NCI-H1105 treated with DMSO at 0.1 percent for 48 hours (cell line): Measurements from ENCODE around the gene FRMD8.

Source experiments
- DNase-seq: peaks from one replicate; lab custom pipeline; 2025; lab: John Stamatoyannopoulos, UW

FRMD8 gene

DNA sequence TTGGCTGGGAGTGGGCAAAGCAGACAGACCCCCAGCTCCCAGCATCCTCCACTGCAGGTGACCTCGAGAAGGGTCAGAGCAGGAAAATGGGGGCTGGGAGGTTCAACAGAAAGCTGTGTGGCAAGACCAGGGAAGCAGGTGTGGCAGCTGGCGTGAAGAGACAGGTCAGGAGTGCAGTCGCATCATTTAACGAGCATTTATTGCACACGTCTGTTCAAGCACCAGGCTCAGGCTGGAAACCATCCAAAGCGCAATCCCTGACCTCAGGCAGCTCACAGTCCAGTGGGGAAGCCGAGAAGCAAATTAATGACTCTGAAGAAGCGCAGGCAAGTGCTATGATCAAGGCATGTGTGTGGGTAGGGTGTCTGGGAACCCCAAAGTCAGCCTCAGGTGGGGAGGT lies 11.4 kb upstream of the FRMD8 start:
- DNase-seq = no peak

DNA sequence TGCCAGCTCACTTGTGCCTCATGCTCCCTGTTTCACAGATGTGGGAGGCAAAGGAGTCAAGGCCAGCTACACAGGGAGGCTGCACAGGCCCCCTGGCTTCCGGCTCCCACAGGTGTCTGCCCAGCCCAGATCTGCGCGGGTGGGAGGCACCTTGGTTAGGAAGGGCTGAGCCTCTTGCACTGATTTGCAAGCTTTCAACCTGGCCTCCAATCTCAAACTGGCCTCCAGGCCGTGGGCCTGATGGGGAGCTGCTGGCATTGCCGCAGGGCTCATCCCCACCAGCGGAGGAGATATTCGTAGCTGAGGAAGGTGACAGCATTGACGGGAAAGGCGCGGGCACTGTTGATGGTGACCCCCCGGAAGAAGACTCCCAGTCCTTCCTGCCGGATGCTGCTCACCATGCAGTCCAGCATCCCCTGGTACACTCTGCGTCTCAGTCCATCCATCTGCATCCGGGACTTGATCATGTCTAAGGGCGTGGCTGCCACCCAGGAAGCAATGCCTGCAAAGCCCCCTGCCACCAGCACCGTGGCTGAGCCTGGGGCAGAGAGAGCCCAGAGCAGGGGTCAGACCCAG lies 10.2 kb upstream of the FRMD8 start:
- DNase-seq = no peak

DNA sequence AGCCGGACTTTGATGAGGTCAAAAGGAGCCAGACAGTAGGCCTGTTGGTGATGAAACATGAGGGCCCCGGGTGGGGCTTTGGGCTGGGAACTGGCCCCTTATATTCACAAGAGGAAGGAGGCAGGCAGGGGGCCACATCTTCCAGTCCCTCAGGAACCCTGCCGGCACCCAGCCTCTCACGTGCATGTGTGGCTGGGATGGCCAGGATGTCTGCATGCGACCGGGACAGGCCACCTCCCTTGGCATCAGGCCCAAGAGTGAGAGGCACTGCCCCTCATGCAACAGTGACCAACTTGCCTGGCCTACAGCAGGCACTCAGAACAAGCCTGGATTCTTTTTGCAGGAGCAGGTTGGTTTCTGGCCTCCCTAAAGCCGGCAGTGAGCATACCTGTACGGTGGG lies 9.4 kb upstream of the FRMD8 start:
- DNase-seq = no peak

GRCh38 chr11:65377777-65378176 lies 8.7 kb upstream of the FRMD8 start:
- no peak for DNase-seq

GRCh38 chr11:65378208-65378927 lies 8.1 kb upstream of the FRMD8 start:
- DNase-seq = no peak

- no peak for DNase-seq
These were observed 7.4 kb upstream of the FRMD8 start for GRCh38 chr11:65378928-65379638.

DNA sequence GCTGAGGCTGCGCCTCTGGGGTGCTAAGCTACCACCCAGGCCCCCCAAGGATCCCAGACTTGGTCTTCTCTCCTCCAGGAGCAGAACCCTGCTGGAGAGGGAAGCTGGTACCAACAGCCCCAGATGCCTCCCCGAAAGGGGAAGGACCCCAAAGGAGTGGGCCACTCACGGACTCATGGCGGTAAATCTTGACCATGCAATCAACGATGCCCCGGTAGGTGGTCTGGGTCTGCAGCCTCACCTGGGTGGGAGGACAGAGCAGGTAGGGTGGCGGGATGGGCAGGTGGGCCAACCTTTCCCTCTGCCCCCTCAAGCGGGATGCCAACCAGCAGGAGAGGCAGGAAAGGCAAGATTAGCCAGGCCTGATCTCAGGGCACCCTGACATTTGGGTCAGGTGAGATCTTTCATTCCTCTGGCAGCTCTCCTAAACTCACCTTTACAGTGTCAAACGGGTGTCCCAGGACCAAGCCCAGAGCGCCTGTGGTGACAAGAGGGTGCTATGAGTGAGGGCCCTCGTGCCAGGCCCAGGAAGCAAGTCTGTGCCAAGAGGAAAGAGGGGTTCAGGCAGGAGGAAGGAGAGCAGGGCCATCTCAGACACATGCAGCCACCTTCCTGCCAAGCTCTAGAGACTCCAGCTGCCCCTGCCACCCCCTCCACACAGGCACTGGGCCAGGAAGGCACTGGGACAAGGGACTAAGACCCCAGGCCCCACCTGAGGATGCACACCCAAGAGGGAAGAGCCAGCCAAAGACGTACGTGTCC lies 6.6 kb upstream of the FRMD8 start:
- DNase-seq = no peak

- DNase-seq = no peak
These were observed 5.8 kb upstream of the FRMD8 start for GRCh38 chr11:65380460-65381119.

DNA sequence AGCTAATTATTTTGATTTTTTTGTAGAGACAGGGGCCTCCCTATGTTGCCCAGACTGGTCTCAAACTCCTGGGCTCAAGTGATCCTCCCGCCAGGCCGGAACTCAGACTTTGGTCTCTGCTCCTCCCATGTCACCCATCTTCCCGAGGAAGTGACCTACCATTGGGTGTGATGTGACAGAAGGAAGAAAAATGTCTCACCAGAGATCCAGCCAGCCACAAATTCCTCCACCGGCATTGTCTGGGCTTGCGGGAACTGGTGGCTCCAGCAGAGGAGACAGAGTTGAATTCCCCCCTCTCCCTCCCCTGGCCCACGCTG lies 4.8 kb upstream of the FRMD8 start:
- DNase-seq = no peak

DNA sequence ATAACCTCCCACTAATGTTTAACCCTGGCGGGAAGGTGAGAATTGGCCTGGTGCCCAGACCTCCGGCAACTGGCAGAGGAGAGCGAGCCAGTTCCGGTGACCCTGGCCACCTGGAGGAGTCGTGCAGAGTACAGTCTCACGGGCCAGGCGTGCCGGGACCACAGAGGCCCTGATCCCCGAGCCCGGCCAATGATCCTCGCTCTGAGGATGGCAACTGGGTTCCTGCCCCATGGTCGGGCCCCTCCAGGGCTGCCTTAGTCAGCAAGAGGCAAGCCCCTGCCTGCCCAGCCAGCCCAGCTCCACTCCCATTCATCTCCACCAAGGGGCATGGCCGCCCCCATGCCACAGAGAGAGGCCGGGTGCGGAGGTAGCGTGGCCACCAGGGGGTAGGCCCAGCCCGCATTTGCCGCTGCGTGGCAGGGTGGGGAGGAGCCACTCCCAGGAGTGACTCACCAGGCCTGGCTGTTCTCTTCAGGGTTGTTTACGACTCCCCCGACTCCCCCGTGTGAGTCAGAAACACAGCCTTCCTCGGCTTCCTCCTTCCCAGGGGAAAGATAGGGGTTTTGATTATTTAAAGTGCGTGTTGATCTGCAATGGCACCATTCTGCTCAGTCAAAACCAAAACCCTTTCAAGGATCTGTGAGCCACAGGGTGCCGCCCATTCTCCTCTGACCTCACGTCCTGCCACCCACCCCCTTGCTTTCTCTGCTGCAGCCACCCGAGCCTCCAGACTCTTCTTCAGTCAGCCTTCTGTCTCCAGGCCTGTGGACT lies 4.2 kb upstream of the FRMD8 start, which contains the start of gene SLC25A45:
Gene SLC25A45 (minus strand): TSS at position 614 of the 771 bp plus-strand sequence. CDS start 695 bp downstream, outside the sequence.
- peak; percentile 97 for DNase-seq

- no peak for DNase-seq
These were observed 3.6 kb upstream of the FRMD8 start for GRCh38 chr11:65382804-65383368.

DNA sequence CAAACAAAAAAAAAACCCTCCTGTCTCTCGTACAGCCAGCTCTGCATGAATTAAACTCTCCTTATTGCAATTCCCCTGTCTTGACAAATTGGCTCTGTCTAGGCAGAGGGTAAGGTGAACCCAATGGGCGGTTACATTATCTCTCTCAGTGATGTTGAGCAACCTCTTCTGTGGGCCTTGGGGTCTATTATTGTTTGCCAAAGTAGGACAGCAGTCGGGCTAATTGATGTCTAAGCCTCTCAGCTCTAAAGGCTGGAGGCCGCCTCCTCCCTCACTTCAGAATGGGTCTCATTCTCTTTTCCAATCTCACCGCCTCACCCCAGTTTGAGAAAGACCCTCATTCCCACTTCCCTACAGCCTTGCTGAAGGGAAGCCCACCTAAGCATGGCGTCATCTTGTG lies 2.7 kb upstream of the FRMD8 start:
- DNase-seq = no peak

DNA sequence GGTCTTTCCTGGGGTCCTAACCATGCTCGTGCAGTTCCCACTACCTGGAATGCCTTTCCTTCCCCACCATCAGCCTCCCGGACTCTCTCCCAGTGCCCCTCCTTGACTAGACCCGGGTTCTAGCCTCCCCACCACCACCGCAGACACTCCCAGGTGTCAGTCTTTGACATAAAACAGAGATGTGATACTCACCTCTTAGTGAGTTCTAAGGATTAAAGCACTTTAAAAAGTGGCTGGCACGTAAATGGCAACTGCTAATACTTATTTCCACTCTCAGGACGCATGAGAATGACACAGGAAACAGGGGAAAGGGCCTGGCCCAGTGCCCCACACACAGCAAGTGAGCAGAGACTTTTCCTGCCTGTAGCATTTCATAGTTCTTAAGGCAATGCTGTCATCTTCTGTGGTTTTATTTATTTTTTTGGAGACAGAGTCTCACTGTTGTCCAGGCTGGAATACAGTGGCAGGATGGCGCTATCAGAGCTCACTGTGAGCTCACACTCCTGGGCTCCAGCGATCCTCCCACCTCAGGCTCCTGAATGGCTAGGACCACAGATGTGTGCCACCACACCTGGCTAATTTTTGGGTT lies 2.0 kb upstream of the FRMD8 start:
- no peak for DNase-seq

DNA sequence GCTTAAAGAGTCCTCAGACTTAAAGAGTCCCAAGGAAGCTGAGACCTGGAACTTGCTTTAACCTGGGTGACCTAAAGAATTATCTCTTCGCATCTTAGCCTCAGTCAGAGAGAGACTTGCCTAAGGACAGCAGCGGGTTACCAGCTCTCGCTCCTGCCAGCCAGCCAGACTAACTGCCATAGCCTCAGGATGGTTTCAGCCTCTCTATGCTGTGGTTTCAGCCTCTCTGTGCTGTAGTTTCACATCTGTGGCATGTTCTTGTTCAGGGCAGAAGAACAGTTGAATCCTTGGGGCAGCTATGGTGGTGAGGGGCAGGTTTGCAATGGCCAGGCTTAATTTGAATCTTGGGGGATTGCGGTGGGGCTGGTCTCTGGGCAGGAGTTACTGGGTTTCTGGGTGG lies 2.3 kb downstream of the FRMD8 start:
- no peak for DNase-seq

DNA sequence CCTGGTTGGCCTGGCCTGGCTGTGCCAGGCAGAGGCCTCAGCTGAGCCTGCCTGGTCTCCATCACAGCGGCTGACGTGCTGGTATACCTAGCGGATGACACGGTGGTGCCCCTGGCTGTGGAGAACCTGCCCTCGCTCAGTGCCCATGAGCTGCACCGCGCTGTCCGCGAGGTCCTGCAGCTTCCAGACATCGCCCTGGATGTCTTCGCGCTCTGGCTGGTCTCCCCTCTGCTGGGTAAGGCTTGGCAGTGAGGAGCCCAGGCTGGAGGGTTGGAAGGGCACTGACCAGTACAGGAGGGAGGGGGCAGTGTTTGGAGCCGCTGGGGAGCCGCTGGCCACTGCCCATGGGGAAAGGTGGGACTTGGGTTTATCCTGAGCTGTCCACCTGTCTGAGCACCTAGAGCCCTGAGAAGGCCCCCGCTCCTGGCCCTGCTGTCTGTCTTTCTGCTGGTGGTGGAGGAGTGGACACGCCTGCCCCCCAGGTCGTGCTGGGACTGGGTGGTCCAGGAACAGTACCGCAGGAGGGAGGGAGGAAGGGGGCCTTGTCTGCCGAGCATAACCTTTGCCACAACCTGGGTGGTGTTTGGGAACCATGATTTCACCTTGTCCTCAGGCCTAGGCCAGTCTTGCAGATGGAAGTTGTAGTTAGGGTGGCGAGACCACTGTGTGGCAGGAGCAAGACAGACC lies 3.0 kb downstream of the FRMD8 start:
- no peak for DNase-seq

DNA sequence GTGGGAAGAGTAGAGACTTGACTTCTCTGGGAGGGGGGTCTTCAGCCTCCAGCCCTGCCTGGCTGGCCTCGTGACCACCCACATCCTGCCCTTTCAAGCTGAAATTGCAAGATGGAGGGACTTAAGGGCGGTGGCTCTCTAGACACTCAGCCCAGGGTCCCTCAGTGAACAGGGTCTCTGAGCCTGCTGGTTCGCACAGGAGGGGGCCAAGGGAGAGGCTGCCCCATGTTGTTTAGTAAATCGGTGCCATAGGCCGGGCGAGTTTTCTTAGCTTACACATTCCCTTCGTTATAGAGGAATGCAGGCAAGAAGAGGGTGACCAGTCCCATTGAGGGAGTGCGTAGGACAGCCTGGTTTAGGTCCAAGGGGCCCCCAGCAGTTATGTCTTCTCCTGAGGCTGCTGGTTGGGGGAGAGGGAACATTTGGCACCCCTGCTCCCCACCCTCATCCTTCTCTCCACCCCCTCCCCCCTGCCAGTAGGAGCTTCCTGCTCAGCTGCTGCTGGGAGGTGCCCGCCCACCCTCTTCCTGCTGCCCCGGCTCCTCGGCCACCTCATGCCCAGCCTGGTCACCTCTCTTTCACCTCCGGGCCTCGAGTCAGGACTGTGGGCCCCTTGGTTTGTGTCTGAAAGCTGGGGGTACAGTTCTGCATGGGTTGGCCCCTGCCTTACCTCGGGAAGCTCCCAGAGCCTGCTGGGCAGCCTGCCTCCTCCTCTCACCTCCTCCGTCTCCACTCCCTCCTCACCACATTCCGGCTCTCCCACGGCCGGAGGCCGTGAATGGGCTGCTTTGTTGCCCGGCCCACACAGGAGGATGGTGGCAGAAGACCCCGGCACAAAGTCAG lies 3.9 kb downstream of the FRMD8 start:
- DNase-seq = no peak

DNA sequence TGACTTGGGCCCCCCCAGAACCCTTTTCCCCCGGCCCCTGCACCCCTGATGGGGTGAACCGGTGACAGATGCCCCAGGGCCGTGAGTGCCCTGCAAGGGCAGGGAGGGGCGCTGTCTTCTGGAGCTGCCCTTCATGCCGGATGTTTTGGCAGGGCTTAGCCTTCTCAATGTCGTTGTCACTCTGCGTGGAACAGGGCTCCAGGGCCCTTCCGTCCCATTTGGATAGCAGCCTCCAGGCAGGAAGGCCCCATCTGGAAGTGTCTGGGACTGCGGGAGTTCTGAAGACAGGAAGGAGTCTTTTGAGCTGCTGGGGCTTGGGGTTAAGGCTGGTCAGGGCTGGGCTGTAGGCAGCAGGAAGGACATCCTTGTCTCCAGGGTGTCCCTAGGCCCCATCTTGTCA lies 4.6 kb downstream of the FRMD8 start:
- DNase-seq = no peak

GRCh38 chr11:65392186-65392829 lies 5.9 kb downstream of the FRMD8 start:
- no peak for DNase-seq

- no peak for DNase-seq
These were observed 6.5 kb downstream of the FRMD8 start for GRCh38 chr11:65392899-65393298.
